DMS79 treated with DMSO at 0.1 percent for 48 hours (cell line): ENCODE results near the gene CDKAL1.
A peak's percentile ranks its signal among the peaks of the same experiment; 100 is the strongest.
"Not testable (repeated sequence)": the region's sequence is repeated elsewhere in the genome, so short reads cannot be mapped to it uniquely, and the experiment has no call there.

Experiments
- DNase-seq: peaks from one replicate; lab custom pipeline; 2025; lab: John Stamatoyannopoulos, UW

Gene CDKAL1

GRCh38 chr6:20534295-20535262 is at the start of gene CDKAL1:
Gene CDKAL1 (plus strand): TSS chr6:20534457. CDS start chr6:20546351, 11,894 bp downstream.
- DNase-seq: peak; percentile 94

- DNase-seq: no peak
Measured at GRCh38 chr6:20486641-20487040, 47.6 kb upstream of the CDKAL1 start.

GRCh38 chr6:20487669-20488375 is 46.4 kb upstream of the CDKAL1 start:
- no peak for DNase-seq

GRCh38 chr6:20490591-20490990 is 43.7 kb upstream of the CDKAL1 start:
- no peak for DNase-seq

GRCh38 chr6:20492099-20492498 is 42.2 kb upstream of the CDKAL1 start:
- DNase-seq: no peak

- no peak for DNase-seq
Measured at GRCh38 chr6:20497216-20498040, 36.8 kb upstream of the CDKAL1 start.

- DNase-seq: no peak
Measured at GRCh38 chr6:20498041-20498385, 36.2 kb upstream of the CDKAL1 start.

GRCh38 chr6:20509212-20509611 is 25.0 kb upstream of the CDKAL1 start:
- no peak for DNase-seq

GRCh38 chr6:20511852-20512251 is 22.4 kb upstream of the CDKAL1 start:
- DNase-seq: no peak

GRCh38 chr6:20525208-20525607 is 9.0 kb upstream of the CDKAL1 start:
- not testable (repeated sequence) for DNase-seq

- peak; percentile 17 for DNase-seq
Measured at GRCh38 chr6:20529086-20529448, 5.2 kb upstream of the CDKAL1 start.

- DNase-seq: no peak
Measured at GRCh38 chr6:20532881-20533280, 1.4 kb upstream of the CDKAL1 start.

GRCh38 chr6:20533746-20534294 is 437 bp upstream of the CDKAL1 start:
- DNase-seq: no peak

- DNase-seq: no peak
Measured at GRCh38 chr6:20538131-20538662, 3.9 kb downstream of the CDKAL1 start.

GRCh38 chr6:20538907-20539306 is 4.7 kb downstream of the CDKAL1 start:
- DNase-seq: no peak

GRCh38 chr6:20539387-20539786 is 5.1 kb downstream of the CDKAL1 start:
- peak; percentile 68 for DNase-seq

- DNase-seq: no peak
Measured at GRCh38 chr6:20540683-20541082, 6.4 kb downstream of the CDKAL1 start.

- no peak for DNase-seq
Measured at GRCh38 chr6:20541382-20541781, 7.1 kb downstream of the CDKAL1 start.

GRCh38 chr6:20542927-20543602 is 8.8 kb downstream of the CDKAL1 start:
- peak; percentile 21 for DNase-seq

GRCh38 chr6:20548264-20548663 is 14.0 kb downstream of the CDKAL1 start:
- DNase-seq: no peak

GRCh38 chr6:20549398-20549797 is 15.1 kb downstream of the CDKAL1 start:
- not testable (repeated sequence) for DNase-seq
